ENCODE data around the gene CD7.

Gene CD7

DNA sequence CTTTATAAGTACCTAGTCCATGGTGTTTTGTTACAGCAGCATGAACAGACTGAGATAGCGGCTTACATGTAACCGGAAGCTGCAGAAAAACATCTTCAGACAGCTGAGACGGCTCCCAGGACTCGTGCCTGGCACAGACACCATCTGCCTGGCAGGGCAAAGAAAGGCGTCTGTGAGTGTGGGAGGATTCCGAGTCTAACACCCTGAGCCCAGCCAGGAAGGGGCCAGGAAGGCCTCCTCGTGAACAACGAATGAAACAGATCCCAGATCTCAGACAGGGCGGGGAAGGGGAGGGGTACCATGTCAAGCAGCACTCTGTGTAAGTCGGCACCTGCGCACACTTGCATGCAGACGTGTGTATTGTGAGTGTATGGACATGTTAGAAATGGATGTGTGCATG, 39.6 kb downstream of the CD7 start:
- H3K9me3 Mint-ChIP-seq, result no peaks in the 10 kb centered on the region
- no peak overlapping the region for H3K27ac Mint-ChIP-seq
- peaks cover 21% of the 10 kb centered on the region for H3K4me1 Mint-ChIP-seq (ENCODE audit: low read depth)
- no peaks in the 10 kb centered on the region for H3K27me3 Mint-ChIP-seq
- H3K36me3 Mint-ChIP-seq (ENCODE audit: low read depth), result no peaks in the 10 kb centered on the region
- no peak overlapping the region for H3K4me3 Mint-ChIP-seq

- Mint-ChIP-seq H3K27ac (peak overlapping the region; percentile 8), H3K4me3 (no peak overlapping the region), H3K9me3 (no peaks in the 10 kb centered on the region), H3K27me3 (no peaks in the 10 kb centered on the region), H3K4me1 (ENCODE audit: low read depth) (peaks cover 18% of the 10 kb centered on the region), H3K36me3 (ENCODE audit: low read depth) (peaks cover 7% of the 10 kb centered on the region)
These were observed 40.5 kb downstream of the CD7 start for GRCh38 chr17:82276938-82277337.

GRCh38 chr17:82275326-82275725, 42.1 kb downstream of the CD7 start:
- Mint-ChIP-seq H3K27me3 (no peaks in the 10 kb centered on the region), H3K4me1 (ENCODE audit: low read depth) (peaks cover 26% of the 10 kb centered on the region), H3K9me3 (no peaks in the 10 kb centered on the region), H3K4me3 (no peak overlapping the region), H3K36me3 (ENCODE audit: low read depth) (peaks cover 23% of the 10 kb centered on the region), H3K27ac (no peak overlapping the region)

DNA sequence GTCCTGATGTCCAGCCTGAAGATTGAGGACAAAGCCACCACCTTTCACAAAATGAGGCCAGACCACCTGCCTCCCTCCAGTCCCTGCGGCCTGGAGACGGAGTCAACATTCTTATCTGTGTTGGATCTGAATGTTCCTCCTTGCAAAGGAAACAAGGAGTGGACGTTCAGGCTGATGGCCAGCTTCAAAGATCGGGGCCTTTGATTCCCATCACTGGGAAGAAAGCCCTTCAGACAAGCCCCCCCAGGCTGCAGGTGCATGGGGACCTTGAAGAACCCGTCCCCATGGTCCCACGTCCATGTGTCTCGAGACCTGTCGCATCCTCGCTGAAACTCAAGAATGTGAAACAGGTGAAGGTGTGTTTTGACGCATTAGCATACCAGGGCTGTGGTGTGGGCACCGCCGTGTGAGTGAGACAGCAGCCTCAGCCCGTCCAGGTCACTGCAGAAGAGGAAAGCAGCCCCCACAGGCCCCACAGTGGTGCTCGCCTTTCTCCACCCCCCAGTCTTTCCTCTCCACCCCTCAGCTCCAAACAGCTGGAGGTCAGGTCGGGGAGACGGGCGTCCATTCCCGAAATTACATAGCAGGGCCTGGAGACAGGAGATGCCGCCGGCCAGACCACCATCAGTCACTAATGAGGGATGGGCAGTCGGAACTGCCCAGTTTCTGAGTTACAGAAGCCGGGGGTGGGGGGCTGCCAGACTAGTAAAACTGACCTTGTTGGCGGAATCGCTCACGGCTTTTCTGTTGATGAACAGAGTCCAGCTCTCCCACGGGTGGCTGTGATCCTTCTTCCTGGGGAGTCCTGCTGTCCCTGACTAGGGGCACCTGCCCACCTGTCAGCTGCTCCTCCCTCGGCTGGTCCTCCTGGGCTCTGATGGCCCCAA, 43.0 kb downstream of the CD7 start:
- Mint-ChIP-seq H3K27me3 (no peaks in the 10 kb centered on the region), H3K9me3 (no peaks in the 10 kb centered on the region), H3K36me3 (ENCODE audit: low read depth) (peaks cover 31% of the 10 kb centered on the region), H3K27ac (no peak overlapping the region), H3K4me3 (peak overlapping the region; percentile 87), H3K4me1 (ENCODE audit: low read depth) (peaks cover 36% of the 10 kb centered on the region)

DNA sequence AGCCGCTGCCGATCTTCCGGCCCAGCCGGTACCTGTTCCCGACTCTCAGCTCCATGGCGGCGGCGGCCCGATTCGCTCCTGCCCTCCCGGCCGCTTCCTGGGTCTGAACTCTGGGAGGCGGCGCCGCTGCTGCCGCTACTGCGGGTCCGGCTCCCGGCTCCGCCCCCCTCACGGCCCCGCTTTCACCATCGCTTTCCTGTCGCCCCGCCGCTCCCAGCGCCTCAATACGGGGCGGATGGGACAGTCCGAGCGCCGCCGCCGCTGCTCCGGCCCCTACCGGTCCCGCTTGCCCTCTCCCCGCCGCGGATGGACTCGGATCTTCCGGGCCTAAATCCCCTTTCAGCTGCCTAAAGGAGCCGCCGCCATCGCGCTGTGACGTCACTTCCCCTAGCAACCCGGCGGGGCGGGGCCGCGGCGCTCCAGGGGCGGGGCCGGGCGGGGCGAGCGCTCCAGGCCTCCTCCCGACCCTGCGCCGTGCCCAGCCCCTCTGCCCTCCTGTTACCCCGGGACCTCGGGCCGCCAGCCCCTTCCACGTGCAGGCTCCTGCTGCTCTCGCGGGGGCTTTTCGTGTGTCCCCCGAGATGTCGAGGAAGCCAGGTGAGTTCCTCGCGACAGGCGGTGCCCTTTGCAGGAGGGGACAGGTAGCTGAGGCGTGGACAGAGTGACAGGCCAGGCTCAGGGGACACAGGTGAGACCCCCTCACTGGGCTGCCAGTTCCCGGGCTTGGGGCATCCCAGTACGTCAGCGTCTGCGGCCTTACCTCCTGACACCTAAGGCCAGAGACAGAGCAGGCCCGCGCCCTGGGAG, 43.9 kb downstream of the CD7 start, which contains the start of gene CSNK1D:
Gene CSNK1D (minus strand): TSS at position 374 of the 807 bp plus-strand sequence. CDS start 319 bp downstream, at position 55.
- Mint-ChIP-seq H3K4me3 (peak within 1 kb of the TSS; percentile 91), H3K27me3 (no peaks in the 10 kb centered on the region), H3K9me3 (no peaks in the 10 kb centered on the region), H3K36me3 (ENCODE audit: low read depth) (peaks cover 40% of the 10 kb centered on the region), H3K4me1 (ENCODE audit: low read depth) (peaks cover 44% of the 10 kb centered on the region), H3K27ac (peak within 1 kb of the TSS; percentile 99)

DNA sequence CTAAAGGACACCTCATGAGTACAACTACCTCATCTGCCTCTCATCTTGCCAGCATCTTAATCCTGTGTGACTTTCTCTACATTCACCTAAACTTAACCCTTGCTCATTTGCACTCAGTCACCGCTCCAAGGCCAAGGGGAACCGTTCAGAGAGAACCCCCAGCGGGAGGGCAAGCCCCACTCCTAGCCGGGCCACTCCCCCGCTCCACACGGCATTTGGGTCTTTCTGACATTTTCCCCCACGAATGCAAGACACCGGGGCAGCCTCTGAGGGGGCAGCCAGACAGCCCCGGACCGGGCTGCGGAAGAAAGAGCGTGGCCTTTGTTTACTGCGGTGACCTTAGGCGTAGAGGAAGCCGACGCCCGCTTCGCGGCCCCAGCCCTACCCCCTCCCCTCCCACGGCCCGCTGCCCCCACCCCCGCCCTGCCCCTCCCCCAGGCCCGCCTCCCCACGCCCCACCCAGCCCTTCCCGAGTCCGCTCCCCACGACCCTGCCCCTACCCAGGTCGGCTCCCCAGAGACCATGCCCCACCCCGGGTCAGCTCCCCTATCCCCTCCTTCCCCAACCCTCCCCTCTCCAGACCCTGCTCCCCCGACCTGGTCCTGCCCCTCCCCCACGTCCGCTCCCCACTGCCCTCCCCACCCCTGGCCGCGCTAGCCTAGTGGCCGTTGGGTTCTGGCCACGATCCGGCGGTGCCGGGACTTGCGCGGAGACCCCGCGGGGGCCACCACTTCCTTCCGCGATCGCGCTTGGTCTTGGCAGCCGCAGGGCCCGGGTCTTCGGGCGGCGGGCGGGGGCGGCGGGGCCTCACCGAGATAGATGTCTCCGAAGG, 44.7 kb downstream of the CD7 start:
- H3K4me1 Mint-ChIP-seq (ENCODE audit: low read depth), result peaks cover 53% of the 10 kb centered on the region
- H3K27ac Mint-ChIP-seq, result peak overlapping the region; percentile 92
- H3K4me3 Mint-ChIP-seq, result peak overlapping the region; percentile 91
- no peaks in the 10 kb centered on the region for H3K9me3 Mint-ChIP-seq
- peaks cover 46% of the 10 kb centered on the region for H3K36me3 Mint-ChIP-seq (ENCODE audit: low read depth)
- H3K27me3 Mint-ChIP-seq, result no peaks in the 10 kb centered on the region

DNA sequence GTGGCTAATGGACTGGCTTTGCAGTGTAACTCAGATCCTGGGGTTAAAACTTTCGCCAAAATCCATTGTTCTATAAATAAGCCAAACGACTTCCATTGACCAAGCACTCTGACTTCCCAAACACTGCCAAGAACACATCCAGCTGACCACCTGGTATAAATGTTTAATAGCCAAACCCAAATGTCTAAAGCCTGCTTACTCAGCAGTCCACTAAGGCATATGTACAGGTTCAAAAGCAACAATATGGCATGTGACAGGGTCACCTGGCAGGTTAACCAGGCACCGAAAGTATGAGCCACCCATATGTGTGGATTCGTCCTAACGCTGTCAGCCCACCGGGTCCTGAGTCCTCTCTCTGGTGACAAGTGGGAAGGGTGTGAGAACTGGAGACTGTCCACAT, 46.0 kb downstream of the CD7 start:
- H3K36me3 Mint-ChIP-seq (ENCODE audit: low read depth), result peaks cover 56% of the 10 kb centered on the region

GRCh38 chr17:82270651-82271050, 46.8 kb downstream of the CD7 start:
- Mint-ChIP-seq H3K27ac (peak overlapping the region; percentile 92), H3K9me3 (no peaks in the 10 kb centered on the region), H3K36me3 (ENCODE audit: low read depth) (peaks cover 64% of the 10 kb centered on the region), H3K27me3 (no peaks in the 10 kb centered on the region), H3K4me3 (peak overlapping the region; percentile 91), H3K4me1 (ENCODE audit: low read depth) (peaks cover 69% of the 10 kb centered on the region)

More for the DNA sequence above, 46.0 kb downstream of the CD7 start:
- Mint-ChIP-seq H3K9me3 (no peaks in the 10 kb centered on the region), H3K4me1 (ENCODE audit: low read depth) (peaks cover 64% of the 10 kb centered on the region), H3K27ac (peak overlapping the region; percentile 92), H3K27me3 (no peaks in the 10 kb centered on the region), H3K4me3 (peak overlapping the region; percentile 91)

DNA sequence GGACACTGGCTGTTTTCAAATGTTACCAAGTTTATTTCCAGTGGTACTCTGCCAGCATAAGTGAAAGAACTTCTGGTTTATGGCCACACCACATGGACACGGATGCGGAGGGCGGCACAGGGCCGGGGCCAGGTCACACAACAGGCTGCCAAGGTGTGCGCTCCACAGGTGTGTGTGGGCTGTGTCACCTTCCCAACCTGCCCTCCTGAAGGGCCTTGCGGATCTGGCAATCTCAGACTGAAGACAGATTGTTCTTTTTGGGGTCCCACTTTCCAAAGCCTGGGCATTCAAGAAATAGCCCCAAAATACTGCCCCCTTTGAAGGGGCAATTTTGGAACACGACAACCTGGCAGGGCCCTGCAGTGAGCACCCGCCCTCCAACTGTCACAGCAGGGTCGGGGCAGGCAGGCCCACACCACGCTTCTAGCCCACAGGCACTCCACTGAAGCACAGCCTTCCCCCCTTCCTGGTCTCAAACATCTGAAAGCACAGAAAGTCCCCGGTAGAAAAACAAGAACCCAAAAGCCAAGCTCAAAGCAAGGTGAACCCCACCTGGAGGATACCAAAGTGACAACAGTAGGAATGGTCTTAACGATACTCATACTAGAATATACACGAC, 47.4 kb downstream of the CD7 start:
- H3K36me3 Mint-ChIP-seq (ENCODE audit: low read depth), result peaks cover 70% of the 10 kb centered on the region
- H3K4me3 Mint-ChIP-seq, result peak overlapping the region; percentile 91
- H3K9me3 Mint-ChIP-seq, result no peaks in the 10 kb centered on the region
- H3K27ac Mint-ChIP-seq, result peak overlapping the region; percentile 82
- H3K4me1 Mint-ChIP-seq (ENCODE audit: low read depth), result peaks cover 69% of the 10 kb centered on the region
- no peaks in the 10 kb centered on the region for H3K27me3 Mint-ChIP-seq

GRCh38 chr17:82269138-82269881, 48.1 kb downstream of the CD7 start:
- H3K27ac Mint-ChIP-seq, result peak overlapping the region; percentile 82
- H3K27me3 Mint-ChIP-seq, result no peaks in the 10 kb centered on the region
- H3K36me3 Mint-ChIP-seq (ENCODE audit: low read depth), result peaks cover 76% of the 10 kb centered on the region
- H3K9me3 Mint-ChIP-seq, result no peaks in the 10 kb centered on the region
- peaks cover 69% of the 10 kb centered on the region for H3K4me1 Mint-ChIP-seq (ENCODE audit: low read depth)
- peak overlapping the region; percentile 41 for H3K4me3 Mint-ChIP-seq

GRCh38 chr17:82267575-82268379, 49.6 kb downstream of the CD7 start:
- peaks cover 82% of the 10 kb centered on the region for H3K36me3 Mint-ChIP-seq (ENCODE audit: low read depth)
- H3K4me3 Mint-ChIP-seq, result peak overlapping the region; percentile 45

DNA sequence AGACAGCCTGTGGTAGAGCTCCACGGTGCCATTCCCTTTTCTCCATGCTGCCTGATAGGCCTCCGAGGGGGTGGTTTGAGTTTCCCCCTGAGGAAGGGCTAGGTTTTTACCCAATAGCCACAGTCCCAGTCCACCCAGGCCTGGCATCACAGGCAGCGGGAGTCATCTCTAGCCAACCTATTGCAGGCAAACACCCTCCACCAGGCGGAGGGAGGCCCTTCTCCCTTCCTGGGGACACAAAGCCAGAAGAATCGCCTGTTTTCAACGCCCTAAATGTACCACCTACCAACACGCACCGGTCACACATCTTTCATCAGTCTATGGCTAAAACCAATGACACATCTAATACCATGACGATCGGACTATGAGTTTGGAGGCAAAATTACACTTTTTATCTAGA, 51.3 kb downstream of the CD7 start:
- Mint-ChIP-seq H3K36me3 (ENCODE audit: low read depth) (peaks cover 84% of the 10 kb centered on the region), H3K4me1 (ENCODE audit: low read depth) (peaks cover 51% of the 10 kb centered on the region), H3K4me3 (no peak overlapping the region), H3K9me3 (no peaks in the 10 kb centered on the region), H3K27ac (no peak overlapping the region), H3K27me3 (no peaks in the 10 kb centered on the region)

More at GRCh38 chr17:82267575-82268379, 49.6 kb downstream of the CD7 start:
- Mint-ChIP-seq H3K27me3 (no peaks in the 10 kb centered on the region), H3K9me3 (no peaks in the 10 kb centered on the region), H3K4me1 (ENCODE audit: low read depth) (peaks cover 65% of the 10 kb centered on the region), H3K27ac (peak overlapping the region; percentile 79)

Measured in stimulated activated naive CD8-positive, alpha-beta T cell treated with anti-CD3 and anti-CD28 coated beads, Interleukin-15, Interleukin-2, amounts not matched to agents 100 ng/mL and 50 ng/mL, for 24 hours (primary cell).